ENCODE measurements around the gene MAP7.
"Not testable (repeated sequence)": the region's sequence is repeated elsewhere in the genome, so short reads cannot be mapped to it uniquely, and the experiment has no call there.

MAP7 gene

GRCh38 chr6:136390959-136391358, 159.3 kb downstream of the MAP7 start:
- not testable (repeated sequence) for DNase-seq (ENCODE audit: low read depth in 2 of 3, low spot score in 2 of 3)

- no peak for DNase-seq (ENCODE audit: low read depth in 2 of 3, low spot score in 2 of 3)
These were observed 162.9 kb downstream of the MAP7 start for GRCh38 chr6:136387316-136387715.

GRCh38 chr6:136383268-136383937, 166.8 kb downstream of the MAP7 start:
- no peak for DNase-seq (ENCODE audit: low read depth in 2 of 3, low spot score in 2 of 3)

- no peak for DNase-seq (ENCODE audit: low read depth in 2 of 3, low spot score in 2 of 3)
These were observed 167.5 kb downstream of the MAP7 start for GRCh38 chr6:136382676-136383252.

- no peak for DNase-seq (ENCODE audit: low read depth in 2 of 3, low spot score in 2 of 3)
These were observed 171.3 kb downstream of the MAP7 start for GRCh38 chr6:136378888-136379287.

- DNase-seq (ENCODE audit: low read depth in 2 of 3, low spot score in 2 of 3), result not testable (repeated sequence)
These were observed 174.4 kb downstream of the MAP7 start for GRCh38 chr6:136375836-136376235.

GRCh38 chr6:136371959-136372358, 178.3 kb downstream of the MAP7 start:
- no peak for DNase-seq (ENCODE audit: low read depth in 2 of 3, low spot score in 2 of 3)

- DNase-seq (ENCODE audit: low read depth in 2 of 3, low spot score in 2 of 3), result no peak
These were observed 179.1 kb downstream of the MAP7 start for GRCh38 chr6:136370988-136371728.

- DNase-seq (ENCODE audit: low read depth in 2 of 3, low spot score in 2 of 3), result no peak
These were observed 184.4 kb downstream of the MAP7 start for GRCh38 chr6:136365776-136366354.

GRCh38 chr6:136362421-136363356, 187.5 kb downstream of the MAP7 start:
- DNase-seq (ENCODE audit: low read depth in 2 of 3, low spot score in 2 of 3), result no peak

GRCh38 chr6:136361787-136362186, 188.4 kb downstream of the MAP7 start:
- no peak for DNase-seq (ENCODE audit: low read depth in 2 of 3, low spot score in 2 of 3)

GRCh38 chr6:136360783-136361182, 189.4 kb downstream of the MAP7 start:
- no peak for DNase-seq (ENCODE audit: low read depth in 2 of 3, low spot score in 2 of 3)

- DNase-seq (ENCODE audit: low read depth in 2 of 3, low spot score in 2 of 3), result no peak
These were observed 190.4 kb downstream of the MAP7 start for GRCh38 chr6:136359851-136360250.

GRCh38 chr6:136351518-136352110, 198.6 kb downstream of the MAP7 start:
- no peak for DNase-seq (ENCODE audit: low read depth in 2 of 3, low spot score in 2 of 3)

GRCh38 chr6:136350914-136351313, 199.3 kb downstream of the MAP7 start:
- DNase-seq (ENCODE audit: low read depth in 2 of 3, low spot score in 2 of 3), result no peak

- DNase-seq (ENCODE audit: low read depth in 2 of 3, low spot score in 2 of 3), result no peak
These were observed 202.4 kb downstream of the MAP7 start for GRCh38 chr6:136347847-136348246.

- no peak for DNase-seq (ENCODE audit: low read depth in 2 of 3, low spot score in 2 of 3)
These were observed 205.1 kb downstream of the MAP7 start for GRCh38 chr6:136345145-136345544.

GRCh38 chr6:136344420-136344819, 205.8 kb downstream of the MAP7 start:
- DNase-seq (ENCODE audit: low read depth in 2 of 3, low spot score in 2 of 3), result no peak

GRCh38 chr6:136343700-136344099, 206.5 kb downstream of the MAP7 start:
- no peak for DNase-seq (ENCODE audit: low read depth in 2 of 3, low spot score in 2 of 3)

GRCh38 chr6:136343275-136343674, 206.9 kb downstream of the MAP7 start:
- no peak for DNase-seq (ENCODE audit: low read depth in 2 of 3, low spot score in 2 of 3)

- no peak for DNase-seq (ENCODE audit: low read depth in 2 of 3, low spot score in 2 of 3)
These were observed 208.3 kb downstream of the MAP7 start for GRCh38 chr6:136341967-136342366.

All from activated CD8-positive, alpha-beta memory T cell treated with anti-CD3 and anti-CD28 coated beads for 48 hours (primary cell).